Hair follicle dermal papilla cell (primary cell): ENCODE data around the gene GPR21. TPM values are rescaled to one million over a fixed set of nuclear protein-coding genes. Genes with fewer than 3 reads are reported as not detected.

Source experiments
- small RNA-seq: library from RNA; depleted of rRNA; stranded (forward); fragments of <200 nt; gene quantifications from one replicate; pipeline ENCODE3, GENCODE V24; 2012
- total RNA-seq: library from RNA; depleted of rRNA; stranded (reverse); fragments of >200 nt; gene quantifications from 2 replicates; pipeline ENCODE4 v1.2.3, GENCODE V29; 2012

The GPR21 gene, protein sequence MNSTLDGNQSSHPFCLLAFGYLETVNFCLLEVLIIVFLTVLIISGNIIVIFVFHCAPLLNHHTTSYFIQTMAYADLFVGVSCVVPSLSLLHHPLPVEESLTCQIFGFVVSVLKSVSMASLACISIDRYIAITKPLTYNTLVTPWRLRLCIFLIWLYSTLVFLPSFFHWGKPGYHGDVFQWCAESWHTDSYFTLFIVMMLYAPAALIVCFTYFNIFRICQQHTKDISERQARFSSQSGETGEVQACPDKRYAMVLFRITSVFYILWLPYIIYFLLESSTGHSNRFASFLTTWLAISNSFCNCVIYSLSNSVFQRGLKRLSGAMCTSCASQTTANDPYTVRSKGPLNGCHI
- total RNA-seq: 0.49 and 1.1 TPM in 2 replicates

DNA sequence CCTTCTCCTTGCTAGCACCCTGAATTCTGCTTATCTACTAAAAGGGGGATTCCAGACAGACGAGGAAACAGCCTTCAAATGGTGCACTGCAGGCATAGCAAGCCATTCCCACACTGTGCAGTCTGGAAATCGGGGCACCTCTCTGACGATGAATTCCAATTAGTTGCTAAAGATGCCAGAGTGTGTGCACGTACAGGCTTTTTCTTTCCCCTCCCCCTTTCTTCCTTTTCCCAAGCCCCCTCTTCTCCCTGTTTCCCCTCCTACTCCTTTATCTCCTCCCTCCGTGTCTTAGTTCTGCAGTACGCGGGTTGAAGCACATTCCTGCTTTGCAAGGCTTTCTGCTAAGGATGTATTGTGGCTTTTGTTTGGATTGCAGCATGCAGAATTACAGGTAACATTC is at the start of gene GPR21:
TSS of gene GPR21 (plus strand) at position 316 of the 400 bp plus-strand sequence. CDS start 900 bp downstream, outside the sequence.

Small RNA genes lying within 50 kb of the gene (small RNA-seq; reads per million reads assigned to genes)
- not detected for gene GPR21

Other genes starting within 250 kb of the GPR21 start
- not detected in 2 replicates for gene OR5C1, start 244.7 kb upstream of the GPR21 start, total RNA-seq
- not detected in 2 replicates for gene OR1K1, start 233.5 kb upstream of the GPR21 start, total RNA-seq
- 36.7 and 39.8 TPM in 2 replicates for gene PDCL, start 205.1 kb upstream of the GPR21 start, total RNA-seq
- gene RC3H2, start 128.3 kb upstream of the GPR21 start, total RNA-seq: 73.1 and 79.7 TPM in 2 replicates
- gene ZBTB6, start 120.3 kb upstream of the GPR21 start, total RNA-seq: 19.3 and 19.6 TPM in 2 replicates
- 6.0 and 6.7 TPM in 2 replicates for gene ZBTB26, start 102.2 kb upstream of the GPR21 start, total RNA-seq
- 79.4 and 92.3 TPM in 2 replicates for gene RABGAP1, start 92.6 kb upstream of the GPR21 start, total RNA-seq
- gene STRBP, start 234.9 kb downstream of the GPR21 start, total RNA-seq: 5.0 and 6.0 TPM in 2 replicates